ENCODE data around the gene EEFSEC. TPM values are rescaled to one million over a fixed set of nuclear protein-coding genes. Genes with fewer than 3 reads are reported as not detected.

Gene EEFSEC
- total RNA-seq, 1 donor from 2014 or later, result 0.92 TPM

DNA sequence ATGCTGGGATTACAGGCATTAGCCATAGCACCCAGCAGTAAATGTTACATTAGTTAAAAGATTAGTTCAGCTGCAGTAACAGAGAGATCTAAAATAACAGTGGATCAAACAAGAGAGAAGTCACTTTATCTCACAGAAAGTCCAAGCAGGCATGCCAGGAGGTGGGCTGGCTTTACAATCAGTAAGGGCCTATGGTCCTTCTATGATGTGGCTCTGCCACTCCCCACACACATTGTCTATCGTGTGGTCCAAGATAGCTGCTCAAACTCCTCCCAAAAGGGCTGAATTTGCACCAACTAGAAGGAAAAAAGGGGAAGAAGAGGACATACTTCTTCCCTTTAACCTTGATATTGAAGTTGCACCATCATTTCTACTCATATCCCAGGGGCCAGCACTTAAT is 25.0 kb upstream of the EEFSEC start:
- Mint-ChIP-seq H3K4me1 (peaks cover 9% of the 10 kb centered on the region), H3K9me3 (peaks cover 2% of the 10 kb centered on the region), H3K27ac (no peak overlapping the region), H3K27me3 (ENCODE audit: insufficient read depth, low read depth) (peaks cover 2% of the 10 kb centered on the region), H3K36me3 (no peaks in the 10 kb centered on the region), H3K4me3 (no peak overlapping the region)
- H3K79me2 ChIP-seq (ENCODE audit: low read depth), result peaks cover under 1% of the 10 kb centered on the region
- H2AFZ ChIP-seq (replicated peaks), result no peak overlapping the region
- H3K4me3 ChIP-seq, result no peak overlapping the region
- H3F3A ChIP-seq (ENCODE audit: low read depth), result peaks cover 12% of the 10 kb centered on the region
- DNase-seq (ENCODE audit: low spot score), result no peak
- TF ChIP-seq EZH2 (IDR thresholded peaks at IDR 0.05) (no peak), CTCF (IDR thresholded peaks at IDR 0.05) (no peak), EZH2phosphoT487 (IDR thresholded peaks at IDR 0.05) (no peak)
- H3K9ac ChIP-seq, result no peak overlapping the region
- no peak overlapping the region for H3K27ac ChIP-seq
- no peak overlapping the region for H3K4me2 ChIP-seq
- no peaks in the 10 kb centered on the region for H3K36me3 ChIP-seq
- no peaks in the 10 kb centered on the region for H3K4me1 ChIP-seq
- peaks cover 15% of the 10 kb centered on the region for H3K27me3 ChIP-seq
- H3K9me3 ChIP-seq (ENCODE audit: low read depth), result no peaks in the 10 kb centered on the region
- no peaks in the 10 kb centered on the region for H4K20me1 ChIP-seq (ENCODE audit: low read depth)

DNA sequence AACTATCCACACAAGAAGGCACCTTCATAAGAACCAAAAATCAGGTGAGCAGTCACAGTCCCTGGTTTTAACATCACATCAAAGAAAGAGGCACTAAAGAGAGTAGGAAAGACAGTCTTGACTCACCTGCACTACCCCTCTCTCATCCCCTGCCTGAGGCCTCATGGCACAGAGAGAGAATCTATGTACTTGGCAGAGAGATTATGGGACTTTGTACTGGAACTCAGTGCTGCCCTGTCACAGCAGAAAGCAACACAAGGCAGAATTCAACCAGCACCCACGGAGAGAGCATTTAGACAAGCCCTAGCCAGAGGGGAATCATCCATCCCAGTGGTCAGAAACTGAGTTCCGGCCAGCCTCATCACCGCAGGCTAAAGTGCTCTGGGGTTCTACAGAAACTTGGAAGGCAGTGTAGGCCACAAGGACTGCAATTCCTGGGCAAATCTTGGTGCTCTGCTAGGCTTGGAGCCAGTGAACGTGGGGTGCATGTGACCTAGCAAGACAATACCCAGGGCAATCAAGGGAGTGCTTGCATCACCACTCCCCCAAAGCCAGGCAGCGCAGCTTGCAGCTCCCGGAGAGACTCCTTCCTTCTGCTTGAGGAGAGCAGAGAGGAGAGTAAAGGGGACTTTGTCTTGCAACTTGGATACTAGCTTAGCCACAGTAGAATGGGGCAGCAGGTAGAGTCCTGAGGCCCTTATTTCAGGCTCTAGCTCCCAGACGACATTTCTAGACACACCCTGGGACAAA is 21.2 kb upstream of the EEFSEC start:
- Mint-ChIP-seq H3K27ac (peak overlapping the region; percentile 12), H3K4me1 (no peaks in the 10 kb centered on the region), H3K9me3 (peaks cover 5% of the 10 kb centered on the region), H3K27me3 (ENCODE audit: insufficient read depth, low read depth) (peaks cover 5% of the 10 kb centered on the region), H3K4me3 (peak overlapping the region; percentile 10), H3K36me3 (no peaks in the 10 kb centered on the region)
- Histone ChIP-seq H3K27ac (no peak overlapping the region), H3K4me2 (no peak overlapping the region), H3K9me3 (ENCODE audit: low read depth) (no peaks in the 10 kb centered on the region), H3K4me3 (no peak overlapping the region), H3K79me2 (ENCODE audit: low read depth) (no peaks in the 10 kb centered on the region), H4K20me1 (ENCODE audit: low read depth) (no peaks in the 10 kb centered on the region), H3K27me3 (peaks cover 27% of the 10 kb centered on the region), H3K9ac (no peak overlapping the region), H3K36me3 (no peaks in the 10 kb centered on the region), H2AFZ (replicated peaks) (no peak overlapping the region), H3F3A (ENCODE audit: low read depth) (no peaks in the 10 kb centered on the region), H3K4me1 (no peaks in the 10 kb centered on the region)
- no peak for DNase-seq (ENCODE audit: low spot score)
- no peak for TF ChIP-seq EZH2 (IDR thresholded peaks at IDR 0.05)
- TF ChIP-seq EZH2phosphoT487 (IDR thresholded peaks at IDR 0.05), result no peak
- TF ChIP-seq CTCF (IDR thresholded peaks at IDR 0.05), result no peak

GRCh38 chr3:128133273-128133883 is 19.9 kb upstream of the EEFSEC start:
- Histone ChIP-seq H2AFZ (replicated peaks) (no peak overlapping the region), H3F3A (ENCODE audit: low read depth) (no peaks in the 10 kb centered on the region), H3K4me2 (no peak overlapping the region), H3K4me3 (no peak overlapping the region), H3K79me2 (ENCODE audit: low read depth) (no peaks in the 10 kb centered on the region), H3K9ac (no peak overlapping the region), H3K36me3 (no peaks in the 10 kb centered on the region), H3K27me3 (peaks cover 38% of the 10 kb centered on the region), H3K27ac (no peak overlapping the region), H3K4me1 (no peaks in the 10 kb centered on the region), H4K20me1 (ENCODE audit: low read depth) (no peaks in the 10 kb centered on the region), H3K9me3 (ENCODE audit: low read depth) (no peaks in the 10 kb centered on the region)
- peak; percentile 80 for DNase-seq (ENCODE audit: low spot score)
- Mint-ChIP-seq H3K4me1 (no peaks in the 10 kb centered on the region), H3K36me3 (no peaks in the 10 kb centered on the region), H3K4me3 (no peak overlapping the region), H3K9me3 (peaks cover 5% of the 10 kb centered on the region), H3K27me3 (ENCODE audit: insufficient read depth, low read depth) (peaks cover 5% of the 10 kb centered on the region), H3K27ac (no peak overlapping the region)
- TF ChIP-seq CTCF (IDR thresholded peaks at IDR 0.05), result peak; percentile 68
- TF ChIP-seq EZH2phosphoT487 (IDR thresholded peaks at IDR 0.05), result no peak
